Measurements from ENCODE around the gene WWOX. TPM values are rescaled to one million over a fixed set of nuclear protein-coding genes. Genes with fewer than 3 reads are reported as not detected.

The WWOX gene
- total RNA-seq, 1 experiment from 2014 or later = 38.9 TPM

DNA sequence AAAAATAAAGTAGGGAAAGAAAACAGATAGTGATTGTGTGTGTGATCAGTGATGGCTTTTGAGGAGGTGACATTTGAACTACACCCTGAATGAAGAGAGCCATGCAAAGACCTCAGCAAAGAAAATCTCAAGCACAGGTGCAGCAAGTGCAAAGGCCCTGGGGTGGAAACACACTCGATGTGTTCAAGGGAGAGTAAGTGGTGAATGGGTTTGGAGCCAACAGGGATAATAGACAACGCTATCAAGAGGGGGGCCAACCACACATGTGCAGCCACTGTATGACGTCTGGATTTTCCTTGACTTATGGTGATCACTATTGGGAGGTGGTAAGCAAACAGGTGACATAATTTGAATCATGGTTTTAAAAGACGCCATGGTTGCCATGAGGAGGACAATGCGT is 564.2 kb downstream of the WWOX start:
- in situ Hi-C loops (cut with HindIII; ENCODE audit: low sequenced_read_pairs) = no loop called here
- no peak for DNase-seq (ENCODE audit: low spot score)

- no peak for DNase-seq (ENCODE audit: low spot score)
- in situ Hi-C loops (cut with HindIII; ENCODE audit: low sequenced_read_pairs) = no loop called here
Observed at GRCh38 chr16:78664811-78665772, 565.6 kb downstream of the WWOX start.

DNA sequence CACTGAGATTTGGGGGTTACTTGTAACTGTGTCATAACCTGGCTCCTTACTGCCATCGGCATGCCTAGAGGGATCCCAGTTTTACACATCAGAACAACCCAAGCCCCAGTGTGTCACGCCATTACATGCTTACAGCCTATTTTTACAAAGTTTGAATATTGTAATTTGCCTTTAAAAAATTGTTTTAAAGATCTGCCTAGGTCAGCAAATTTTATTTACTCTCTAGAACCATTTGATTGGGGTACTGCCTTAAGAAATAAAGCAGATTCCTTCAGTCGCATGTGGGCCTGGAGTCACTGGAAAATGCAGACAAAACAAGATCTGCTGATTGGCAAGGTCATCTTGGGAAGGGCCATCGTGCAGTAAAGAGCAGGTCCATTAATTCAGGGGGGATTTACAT is 566.9 kb downstream of the WWOX start:
- in situ Hi-C loops (cut with HindIII; ENCODE audit: low sequenced_read_pairs) = no loop called here
- DNase-seq (ENCODE audit: low spot score) = no peak

- no peak for DNase-seq (ENCODE audit: low spot score)
- in situ Hi-C loops (cut with HindIII; ENCODE audit: low sequenced_read_pairs) = no loop called here
Observed at GRCh38 chr16:78667675-78668074, 568.2 kb downstream of the WWOX start.

DNA sequence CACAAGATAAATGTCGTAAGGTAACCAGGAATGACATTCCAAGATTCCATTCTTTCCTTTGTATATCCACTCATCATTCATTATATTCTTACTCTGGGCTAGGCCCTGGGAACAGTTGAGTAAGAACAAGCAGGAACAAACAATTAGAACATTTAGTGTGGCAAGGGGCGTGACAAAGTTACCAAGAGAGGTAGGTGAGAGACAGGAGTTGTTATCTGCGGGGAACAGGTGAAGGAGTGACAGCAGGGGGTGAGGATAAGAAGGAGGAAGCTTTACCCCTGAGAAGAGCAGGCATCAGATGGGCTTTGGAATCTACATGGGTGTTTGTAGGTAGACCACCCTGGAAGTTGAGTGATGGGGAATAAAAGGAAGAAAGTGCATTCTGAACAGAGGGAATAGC is 568.9 kb downstream of the WWOX start:
- in situ Hi-C loops (cut with HindIII; ENCODE audit: low sequenced_read_pairs) = no loop called here
- DNase-seq (ENCODE audit: low spot score) = no peak

GRCh38 chr16:78669994-78670393 is 570.5 kb downstream of the WWOX start:
- in situ Hi-C loops (cut with HindIII; ENCODE audit: low sequenced_read_pairs) = no loop called here
- no peak for DNase-seq (ENCODE audit: low spot score)

- in situ Hi-C loops (cut with HindIII; ENCODE audit: low sequenced_read_pairs) = no loop called here
- DNase-seq (ENCODE audit: low spot score) = no peak
Observed at GRCh38 chr16:78672779-78673556, 573.5 kb downstream of the WWOX start.

DNA sequence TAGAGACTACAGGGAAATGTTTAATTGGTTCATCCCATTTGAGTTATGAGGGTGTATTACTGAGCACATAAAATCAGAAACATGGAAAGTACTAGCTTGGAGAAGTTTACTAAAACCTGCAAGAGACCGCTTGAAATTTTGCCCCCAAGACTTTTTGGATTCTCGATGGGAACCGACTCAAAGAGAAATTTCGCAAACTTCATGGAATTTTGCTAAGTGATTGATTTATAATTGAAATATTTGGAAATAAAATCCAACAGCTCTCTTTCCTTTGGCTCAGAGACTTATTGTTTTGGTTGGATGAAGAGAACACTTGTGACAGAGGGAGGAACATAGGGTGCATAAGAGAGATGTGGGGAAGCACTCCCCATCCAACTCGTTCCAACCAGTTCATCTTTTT is 574.4 kb downstream of the WWOX start:
- DNase-seq (ENCODE audit: low spot score) = no peak
- in situ Hi-C loops (cut with HindIII; ENCODE audit: low sequenced_read_pairs) = no loop called here

DNA sequence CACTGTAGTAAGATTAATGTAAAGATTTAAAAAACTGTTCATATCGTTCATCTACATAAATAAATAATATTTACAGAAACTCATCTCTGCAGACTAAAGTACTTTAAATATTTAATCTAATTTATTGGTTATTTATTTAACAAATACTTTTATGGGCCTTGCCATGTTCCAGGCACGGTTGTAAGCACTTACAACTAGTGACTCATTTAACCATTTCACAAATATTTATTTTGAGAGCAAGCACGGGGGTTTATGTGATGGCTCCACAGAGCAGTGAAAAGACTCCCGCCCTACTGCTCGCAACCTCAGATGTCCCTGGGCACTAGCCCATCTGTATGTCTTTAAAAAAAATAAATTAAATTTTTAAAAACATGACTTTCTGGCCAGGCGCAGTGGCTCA is 575.9 kb downstream of the WWOX start:
- in situ Hi-C loops (cut with HindIII; ENCODE audit: low sequenced_read_pairs) = no loop called here
- no peak for DNase-seq (ENCODE audit: low spot score)

DNA sequence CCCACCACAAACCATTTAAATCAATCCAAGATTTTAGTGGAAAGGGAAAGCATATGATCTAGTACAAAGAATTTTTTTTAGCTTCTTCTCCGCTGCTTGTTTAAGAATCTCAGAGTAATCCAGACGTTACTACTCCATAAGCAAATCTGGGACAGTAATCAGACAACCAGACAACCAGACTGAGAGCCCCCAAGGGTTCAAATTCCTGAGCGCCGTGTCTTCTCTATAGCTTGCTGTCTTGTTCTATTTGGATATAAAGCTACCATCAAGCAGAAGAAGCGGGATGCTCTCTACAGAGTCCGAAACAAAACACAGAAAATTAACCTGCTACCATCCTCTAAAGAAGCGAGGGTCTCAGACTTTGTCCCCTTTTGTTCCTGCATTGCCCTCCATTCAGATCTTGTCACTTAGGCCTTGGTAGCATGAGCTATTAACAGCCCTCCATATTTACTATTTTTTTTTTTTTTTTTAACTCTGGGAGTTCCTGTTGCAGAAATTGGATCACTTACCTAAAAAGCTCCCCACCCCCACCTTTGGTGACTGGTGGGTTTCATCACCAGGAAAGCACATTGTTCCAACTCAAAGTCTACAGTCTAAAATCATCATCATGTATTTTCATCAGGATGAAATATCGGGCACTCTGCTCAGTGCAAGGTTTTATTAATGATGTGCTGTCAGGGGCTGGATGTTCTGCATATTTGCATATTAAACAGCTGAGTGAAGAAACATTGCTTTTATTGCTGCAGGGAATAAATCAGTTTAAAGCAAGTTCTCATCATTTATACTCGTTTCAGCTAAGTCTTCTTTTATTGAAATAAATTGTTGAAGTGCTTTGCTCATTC is 576.7 kb downstream of the WWOX start:
- in situ Hi-C loops (cut with HindIII; ENCODE audit: low sequenced_read_pairs) = no loop called here
- no peak for DNase-seq (ENCODE audit: low spot score)

DNA sequence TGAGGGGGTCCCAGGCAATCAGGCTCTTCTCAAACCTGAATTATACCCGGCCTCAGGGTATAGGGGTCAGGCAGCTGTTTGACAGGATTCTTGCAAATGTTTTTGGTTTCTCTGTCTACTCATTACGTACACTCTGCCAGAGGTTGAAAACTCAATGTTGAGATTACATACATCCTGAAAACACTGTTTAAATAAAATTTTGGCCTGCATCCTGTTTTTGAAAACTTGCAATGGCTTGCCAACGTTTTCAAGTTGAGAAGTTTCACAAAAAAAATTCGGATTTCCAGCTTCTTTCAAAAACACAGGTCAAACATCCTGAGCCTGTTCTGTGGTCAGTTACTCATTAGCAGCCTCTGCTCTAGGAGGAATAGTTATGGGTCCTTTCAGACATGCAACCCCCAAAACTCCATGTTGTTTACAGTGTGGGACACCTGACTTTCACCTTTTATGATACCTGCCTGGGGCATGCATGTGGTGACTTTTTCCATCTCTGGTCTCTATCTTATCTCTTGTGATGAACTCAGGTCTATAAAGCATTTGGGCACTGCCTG is 577.8 kb downstream of the WWOX start:
- no peak for DNase-seq (ENCODE audit: low spot score)
- in situ Hi-C loops (cut with HindIII; ENCODE audit: low sequenced_read_pairs) = no loop called here

DNA sequence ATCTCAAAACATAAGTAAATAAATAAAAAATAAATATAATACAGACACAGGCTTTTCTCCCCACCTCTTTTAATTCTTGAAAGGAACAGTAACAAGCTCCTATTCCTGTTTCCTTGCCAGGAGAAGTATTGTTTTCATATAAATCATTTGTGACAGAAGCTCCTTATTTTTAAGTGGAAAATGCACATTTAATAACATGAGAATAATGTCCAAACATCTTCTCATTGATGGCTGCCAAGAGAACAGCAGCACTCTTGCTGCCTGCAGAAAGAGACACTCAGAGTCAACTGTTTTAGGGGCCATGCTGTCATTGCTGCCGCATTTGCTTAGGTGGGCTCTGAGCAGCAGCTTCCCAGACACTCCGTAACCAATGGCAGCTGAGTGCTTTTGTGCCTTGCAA is 580.1 kb downstream of the WWOX start:
- no peak for DNase-seq (ENCODE audit: low spot score)
- in situ Hi-C loops (cut with HindIII; ENCODE audit: low sequenced_read_pairs) = no loop called here

GRCh38 chr16:78681743-78682142 is 582.3 kb downstream of the WWOX start:
- DNase-seq (ENCODE audit: low spot score) = no peak
- in situ Hi-C loops (cut with HindIII; ENCODE audit: low sequenced_read_pairs) = no loop called here

DNA sequence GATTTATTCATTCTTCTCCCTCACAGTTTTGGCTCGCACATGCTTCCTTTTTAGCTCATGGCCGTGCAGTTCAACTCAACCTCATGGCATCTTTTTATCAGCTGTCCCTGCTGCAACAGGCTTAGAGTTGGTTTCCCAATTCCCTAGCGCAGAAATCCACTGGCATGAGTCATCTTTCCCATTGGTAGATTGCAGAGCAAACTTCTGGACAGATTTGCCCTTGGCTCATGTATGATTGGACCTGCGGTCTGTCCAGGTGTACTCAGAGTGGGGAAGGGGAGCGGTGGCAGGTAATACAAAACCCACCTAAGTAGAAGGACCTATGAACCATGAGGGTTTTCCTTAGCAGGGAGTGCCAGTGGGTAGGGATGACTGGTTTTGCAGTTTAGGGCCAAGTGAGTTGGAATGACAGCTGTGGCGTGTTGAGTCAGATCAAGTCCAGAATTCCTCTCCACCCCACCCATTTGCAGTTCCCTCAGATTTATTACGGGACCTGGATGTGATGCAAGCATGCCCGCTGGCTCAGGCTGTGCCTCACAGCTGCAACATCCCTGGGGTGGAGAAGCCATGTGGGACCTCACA is 584.7 kb downstream of the WWOX start:
- no peak for DNase-seq (ENCODE audit: low spot score)
- in situ Hi-C loops (cut with HindIII; ENCODE audit: low sequenced_read_pairs) = no loop called here

DNA sequence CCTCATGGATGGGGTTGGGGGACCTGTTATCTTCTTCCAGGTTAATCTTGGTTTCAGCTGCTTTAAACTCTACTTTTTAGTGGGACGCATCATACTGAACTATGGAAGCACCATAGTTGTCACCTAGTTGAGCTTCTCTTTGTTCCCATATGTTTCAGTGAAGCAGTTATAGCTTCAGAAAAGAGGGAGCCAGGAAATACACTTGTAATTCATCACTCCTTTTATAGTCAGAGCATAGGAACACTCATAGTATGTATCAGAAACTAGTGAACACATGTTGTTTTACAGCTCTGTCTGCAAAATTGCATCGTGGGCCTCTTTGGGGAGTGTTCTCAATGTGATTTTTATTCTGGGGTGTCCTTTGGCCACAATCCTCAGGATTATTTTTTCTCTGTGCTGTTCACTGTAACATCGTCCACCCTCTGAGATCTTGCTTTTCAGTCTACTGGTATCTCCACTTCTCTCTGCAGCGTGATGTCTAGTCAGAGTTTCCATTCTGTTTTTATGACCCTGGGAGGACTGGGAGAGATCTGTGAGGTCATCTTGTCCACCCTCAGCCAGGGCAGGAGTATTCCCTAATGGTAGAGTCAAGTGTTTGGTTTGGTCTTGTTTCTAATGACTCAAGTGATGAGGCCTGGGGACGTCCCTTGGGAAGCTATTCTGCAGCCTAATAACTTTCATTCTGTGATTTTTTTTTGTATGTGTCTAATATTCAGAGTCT is 585.4 kb downstream of the WWOX start:
- in situ Hi-C loops (cut with HindIII; ENCODE audit: low sequenced_read_pairs) = no loop called here
- no peak for DNase-seq (ENCODE audit: low spot score)

- no peak for DNase-seq (ENCODE audit: low spot score)
- in situ Hi-C loops (cut with HindIII; ENCODE audit: low sequenced_read_pairs) = no loop called here
Observed at GRCh38 chr16:78686601-78687000, 587.1 kb downstream of the WWOX start.

DNA sequence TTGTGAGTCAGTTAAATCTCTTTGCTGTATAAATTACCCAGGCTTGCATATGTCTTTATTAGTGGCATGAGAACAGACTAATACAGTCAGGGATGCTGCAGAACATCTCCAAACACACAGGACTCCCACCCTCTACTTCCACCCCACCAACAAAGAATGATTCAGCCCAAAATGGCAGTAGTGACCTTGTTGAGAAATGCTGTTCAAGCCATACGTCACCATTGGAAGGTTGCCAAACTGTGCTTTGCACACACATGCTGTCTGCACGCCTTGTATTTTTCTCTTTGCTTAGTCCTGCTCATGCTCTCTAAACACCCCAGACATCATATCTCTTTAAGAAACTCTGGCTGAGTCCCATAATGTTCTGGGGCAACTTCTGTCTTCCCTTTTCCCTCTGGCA is 589.6 kb downstream of the WWOX start:
- in situ Hi-C loops (cut with HindIII; ENCODE audit: low sequenced_read_pairs) = no loop called here
- peak; percentile 44 for DNase-seq (ENCODE audit: low spot score)

DNA sequence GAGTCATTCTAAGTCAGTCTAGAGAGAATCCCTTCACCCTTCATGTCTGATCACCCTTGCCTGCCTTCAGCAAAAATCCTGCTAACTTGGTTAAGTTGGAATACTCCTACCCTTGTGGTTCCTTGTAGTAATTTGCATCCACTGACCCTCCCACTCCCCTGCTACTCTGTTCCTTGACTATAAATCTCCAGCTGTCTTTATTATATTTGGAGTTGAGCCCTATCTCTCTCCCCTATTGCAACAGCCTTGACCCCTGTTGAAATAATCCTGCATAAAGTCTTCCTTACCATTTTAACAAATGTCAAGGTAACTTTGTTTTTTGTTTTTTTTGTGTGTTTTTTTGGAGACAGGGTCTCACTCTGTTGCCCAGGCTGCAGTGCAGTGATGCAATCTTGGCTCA is 590.1 kb downstream of the WWOX start:
- in situ Hi-C loops (cut with HindIII; ENCODE audit: low sequenced_read_pairs) = no loop called here
- DNase-seq (ENCODE audit: low spot score) = no peak

All from G401 (cell line).